Urinary bladder (tissue), 4 donors: ENCODE measurements around the gene ILKAP. TPM values are rescaled to one million over a fixed set of nuclear protein-coding genes. Genes with fewer than 3 reads are reported as not detected.

ENCODE experiments used
- DNase-seq: peaks from one replicate; pipeline ENCODE4 v3.0.0-alpha.2; 2015; ENCODE audit errors: extremely low spot score
- H3K27ac ChIP-seq: one replicate; pipeline ENCODE4 v1.5.1; 2013; ENCODE audit warnings: low read depth, mild to moderate bottlenecking, moderate library complexity
- H3K36me3 ChIP-seq: one replicate; pipeline ENCODE4 v1.6.1; 2013; ENCODE audit warnings: mild to moderate bottlenecking, moderate library complexity; ENCODE audit not compliant: insufficient read depth
- H3K4me1 ChIP-seq: one replicate; pipeline ENCODE4 v1.6.1; 2013; ENCODE audit warnings: mild to moderate bottlenecking, moderate library complexity; ENCODE audit not compliant: insufficient read depth
- H3K4me3 ChIP-seq: one replicate; pipeline ENCODE4 v1.5.1; 2013; ENCODE audit warnings: low read depth, low read length
- WGBS: extraction: QIAGEN DNeasy Blood & Tissue Kit; methylation state at CpG from one replicate; pipeline ENCODE4 v1.1.7; 2013; 5-methylcytosine and 5-hydroxymethylcytosine counted together
- polyA plus RNA-seq: library from polyadenylated mRNA; stranded (reverse); fragments of 200-250 nt; gene quantifications from one replicate; pipeline ENCODE4 v1.2.3, GENCODE V29; 2013
- total RNA-seq: library from RNA; depleted of rRNA; stranded (reverse); fragments of >200 nt; gene quantifications from one replicate; pipeline ENCODE4 v1.2.3, GENCODE V29; 2014
- donor health status: healthy with polysubstance abuse.
- donor health status: healthy.

Gene ILKAP
- total and polyA plus RNA-seq, 2 donors = 32.0 to 41.6 TPM

- no peak for DNase-seq
- WGBS = 74% methylated on average over 22 of the region's 22 CpGs
- Histone ChIP-seq H3K4me3 (no peak overlapping the region), H3K4me1 (no peaks in the 10 kb centered on the region), H3K27ac (no peak overlapping the region), H3K36me3 (no peaks in the 10 kb centered on the region)
Measured at GRCh38 chr2:238152771-238153688, 50.5 kb downstream of the ILKAP start.

GRCh38 chr2:238151628-238152235, 51.8 kb downstream of the ILKAP start:
- Histone ChIP-seq H3K36me3 (no peaks in the 10 kb centered on the region), H3K4me3 (no peak overlapping the region), H3K27ac (no peak overlapping the region), H3K4me1 (no peaks in the 10 kb centered on the region)
- WGBS = 89% methylated on average over 16 of the region's 16 CpGs
- DNase-seq = no peak

GRCh38 chr2:238151205-238151604, 52.3 kb downstream of the ILKAP start:
- H3K27ac ChIP-seq = no peak overlapping the region
- DNase-seq = no peak
- no peak overlapping the region for H3K4me3 ChIP-seq
- 91% methylated on average over 13 of the region's 13 CpGs for WGBS
- H3K4me1 ChIP-seq = no peaks in the 10 kb centered on the region
- no peaks in the 10 kb centered on the region for H3K36me3 ChIP-seq

GRCh38 chr2:238150686-238151085, 52.8 kb downstream of the ILKAP start:
- 94% methylated on average over 25 of the region's 25 CpGs for WGBS
- DNase-seq = no peak
- Histone ChIP-seq H3K4me1 (no peaks in the 10 kb centered on the region), H3K27ac (no peak overlapping the region), H3K36me3 (no peaks in the 10 kb centered on the region), H3K4me3 (no peak overlapping the region)

GRCh38 chr2:238149841-238150572, 53.5 kb downstream of the ILKAP start:
- no peak overlapping the region for H3K4me3 ChIP-seq
- no peak for DNase-seq
- H3K27ac ChIP-seq = no peak overlapping the region
- no peaks in the 10 kb centered on the region for H3K36me3 ChIP-seq
- WGBS = 86% methylated on average over 14 of the region's 14 CpGs
- H3K4me1 ChIP-seq = no peaks in the 10 kb centered on the region

- Histone ChIP-seq H3K4me1 (no peaks in the 10 kb centered on the region), H3K36me3 (no peaks in the 10 kb centered on the region), H3K4me3 (no peak overlapping the region), H3K27ac (no peak overlapping the region)
- WGBS = 96% methylated on average over 15 of the region's 15 CpGs
- no peak for DNase-seq
Measured at GRCh38 chr2:238148981-238149380, 54.5 kb downstream of the ILKAP start.

- no peak overlapping the region for H3K4me3 ChIP-seq
- no peak overlapping the region for H3K27ac ChIP-seq
- H3K4me1 ChIP-seq = no peaks in the 10 kb centered on the region
- no peaks in the 10 kb centered on the region for H3K36me3 ChIP-seq
- no peak for DNase-seq
- 88% methylated on average over 13 of the region's 13 CpGs for WGBS
Measured at GRCh38 chr2:238146884-238147544, 56.5 kb downstream of the ILKAP start.

- Histone ChIP-seq H3K27ac (no peak overlapping the region), H3K4me1 (no peaks in the 10 kb centered on the region), H3K4me3 (no peak overlapping the region), H3K36me3 (no peaks in the 10 kb centered on the region)
- WGBS = 89% methylated on average over 12 of the region's 12 CpGs
- DNase-seq = no peak
Measured at GRCh38 chr2:238145851-238146250, 57.6 kb downstream of the ILKAP start.

- no peaks in the 10 kb centered on the region for H3K4me1 ChIP-seq
- no peak overlapping the region for H3K4me3 ChIP-seq
- no peaks in the 10 kb centered on the region for H3K36me3 ChIP-seq
- no peak overlapping the region for H3K27ac ChIP-seq
- WGBS = 90% methylated on average over 12 of the region's 12 CpGs
- DNase-seq = no peak
Measured at GRCh38 chr2:238145046-238145445, 58.4 kb downstream of the ILKAP start.

GRCh38 chr2:238144262-238144661, 59.2 kb downstream of the ILKAP start:
- WGBS = 90% methylated on average over 5 of the region's 5 CpGs
- H3K4me3 ChIP-seq = no peak overlapping the region
- H3K27ac ChIP-seq = no peak overlapping the region
- no peaks in the 10 kb centered on the region for H3K36me3 ChIP-seq
- no peak for DNase-seq
- no peaks in the 10 kb centered on the region for H3K4me1 ChIP-seq

GRCh38 chr2:238143239-238143951, 60.1 kb downstream of the ILKAP start:
- no peak for DNase-seq
- H3K36me3 ChIP-seq = no peaks in the 10 kb centered on the region
- 65% methylated on average over 20 of the region's 20 CpGs for WGBS
- H3K27ac ChIP-seq = no peak overlapping the region
- H3K4me3 ChIP-seq = no peak overlapping the region
- no peaks in the 10 kb centered on the region for H3K4me1 ChIP-seq

GRCh38 chr2:238142382-238143205, 60.9 kb downstream of the ILKAP start:
- Histone ChIP-seq H3K36me3 (no peaks in the 10 kb centered on the region), H3K4me3 (no peak overlapping the region), H3K4me1 (no peaks in the 10 kb centered on the region), H3K27ac (no peak overlapping the region)
- no peak for DNase-seq
- 83% methylated on average over 30 of the region's 30 CpGs for WGBS
